HG03439 (cell line): Measurements from ENCODE around the gene DKK2.

Experiments
- ATAC-seq: cut with Tn5 transposase; IDR thresholded peaks from one replicate; pipeline ENCODE4 v1.9.1; 2021; ENCODE audit warnings: mild to moderate bottlenecking, moderate library complexity; ENCODE audit not compliant: unreplicated experiment

Gene DKK2

DNA sequence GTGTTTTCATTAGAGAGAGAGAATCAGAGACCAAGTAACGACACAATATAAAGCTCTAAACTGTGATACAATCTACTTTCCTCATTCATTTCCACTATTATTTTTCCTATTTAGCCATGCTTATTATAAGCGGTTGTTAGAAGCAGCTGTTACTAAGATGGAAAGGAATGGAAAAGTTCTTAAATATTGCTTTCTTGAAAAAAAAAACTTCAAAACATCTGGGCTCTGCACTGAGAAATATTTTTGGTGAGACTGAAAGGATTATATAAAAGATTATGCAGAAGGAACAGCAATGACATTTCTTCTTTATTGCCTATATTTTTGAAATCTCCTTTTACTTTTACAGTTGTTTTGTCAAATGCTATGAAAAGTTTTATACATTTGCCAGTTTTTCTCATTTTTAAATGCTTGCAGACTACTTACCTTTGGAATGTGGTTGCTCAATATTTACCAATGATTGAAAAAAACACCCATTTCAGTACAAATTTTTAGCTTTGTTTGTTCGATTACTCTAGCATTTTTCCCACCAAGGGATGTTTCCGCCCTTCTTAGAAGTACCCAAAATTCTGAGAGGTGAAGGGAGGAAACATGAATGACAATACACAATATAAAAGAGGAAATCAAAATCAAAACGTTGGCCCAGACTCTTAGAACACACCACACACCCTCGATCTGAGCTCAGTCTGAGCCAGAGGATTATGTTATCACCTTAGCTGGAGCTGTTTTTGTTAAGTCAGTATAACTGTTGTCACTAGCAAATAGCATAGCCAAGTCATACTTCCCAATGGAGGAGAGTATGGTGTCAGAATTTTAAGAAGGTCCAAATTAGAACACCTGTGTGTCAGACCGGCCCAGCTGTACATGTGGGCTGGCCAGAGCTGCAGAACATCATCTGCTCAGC lies 18.4 kb downstream of the DKK2 start:
- no peak for ATAC-seq

DNA sequence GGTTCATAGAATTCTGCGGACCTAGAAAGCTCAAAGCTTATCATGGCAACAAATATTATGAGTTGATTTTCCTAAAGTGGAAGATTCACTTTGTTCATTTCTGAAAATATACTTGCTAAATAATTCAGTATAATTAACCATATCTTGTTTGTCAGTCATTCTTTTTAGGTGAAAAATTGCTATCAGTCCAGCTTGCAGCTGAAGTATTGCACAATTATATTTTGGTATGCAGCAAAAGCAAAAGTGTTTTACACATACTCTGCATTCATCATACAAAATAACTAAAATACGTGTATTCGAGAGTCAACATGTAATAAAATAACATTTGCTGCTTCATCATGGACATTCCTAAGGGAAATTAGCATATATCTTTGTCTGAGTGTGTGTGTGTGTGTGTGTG lies 24.8 kb downstream of the DKK2 start:
- no peak for ATAC-seq

GRCh38 chr4:107009196-107009968 lies 26.7 kb downstream of the DKK2 start:
- no peak for ATAC-seq

DNA sequence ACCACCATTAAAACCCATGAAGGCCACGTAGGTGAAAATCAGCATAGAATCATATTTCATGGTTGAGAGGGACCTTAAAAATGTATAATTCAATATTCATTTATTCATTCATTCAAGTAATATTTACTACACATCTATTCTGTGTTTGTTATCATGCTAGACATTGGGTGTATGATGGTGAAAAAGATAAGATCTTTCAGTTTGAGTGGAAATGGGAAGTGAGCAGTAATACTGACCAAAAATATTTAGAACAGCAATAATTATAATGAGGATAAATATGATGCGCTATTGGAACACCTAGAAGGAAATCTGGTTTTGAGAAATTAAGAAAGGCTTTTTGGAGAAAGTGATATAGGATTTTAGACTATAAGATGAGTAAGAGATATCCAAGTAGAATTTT lies 28.0 kb downstream of the DKK2 start:
- ATAC-seq, result no peak

GRCh38 chr4:107006218-107006617 lies 29.9 kb downstream of the DKK2 start:
- ATAC-seq, result no peak

DNA sequence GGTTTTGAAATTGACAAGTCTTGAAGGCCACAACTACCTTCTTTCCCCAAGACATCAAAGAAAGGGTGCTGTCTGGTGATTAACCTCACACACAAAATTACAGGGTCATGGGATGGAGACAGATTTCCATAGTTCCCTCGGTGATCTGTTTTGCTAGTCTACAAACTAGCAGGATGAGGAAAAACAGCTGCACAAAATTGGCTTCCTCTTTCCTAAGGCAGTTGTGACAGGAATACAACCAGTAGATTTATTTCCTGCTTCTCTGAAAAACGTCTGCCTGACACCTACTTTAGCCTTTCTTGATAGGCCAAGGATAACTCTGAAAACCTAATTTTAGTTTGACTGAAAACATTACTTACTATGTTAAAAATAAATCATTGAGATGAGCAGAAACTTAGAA lies 39.6 kb downstream of the DKK2 start:
- no peak for ATAC-seq

DNA sequence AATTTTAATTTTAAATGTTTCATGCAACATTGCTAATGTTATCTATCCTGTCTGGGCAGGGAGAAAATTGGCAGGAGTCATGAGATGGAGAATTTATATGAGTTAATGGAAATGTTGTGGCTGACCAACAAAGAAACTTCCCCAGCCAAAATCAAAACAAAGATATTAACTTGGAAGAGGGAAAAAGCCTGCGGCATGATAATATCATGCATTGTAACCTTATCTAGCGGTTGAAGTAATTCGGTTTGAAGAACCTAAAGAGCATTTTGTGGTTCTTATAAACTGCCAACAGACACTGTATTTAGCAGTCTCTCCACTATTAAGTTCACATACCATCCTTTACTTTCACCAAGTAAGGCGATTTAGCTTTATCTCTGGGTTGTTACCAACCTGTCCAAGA lies 42.3 kb downstream of the DKK2 start:
- ATAC-seq, result no peak

DNA sequence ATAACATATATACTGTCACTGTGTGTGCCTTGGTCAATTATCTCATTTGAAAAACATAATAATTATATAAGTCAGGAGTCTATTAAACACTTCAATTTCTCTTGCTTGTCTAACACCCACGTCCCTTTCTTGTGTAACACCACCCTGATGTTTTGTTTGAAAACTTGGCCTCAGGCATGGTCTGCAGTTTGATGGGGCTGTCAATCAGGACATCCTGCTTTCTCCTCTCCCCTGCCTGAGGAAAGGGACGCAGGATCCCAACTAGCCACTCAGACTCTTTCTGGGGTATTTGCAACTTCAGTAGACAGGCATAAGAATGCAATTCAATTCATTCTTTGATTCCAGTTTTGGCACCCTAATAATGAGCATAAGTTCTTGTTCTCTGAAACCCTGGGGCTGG lies 48.8 kb downstream of the DKK2 start:
- ATAC-seq, result no peak

DNA sequence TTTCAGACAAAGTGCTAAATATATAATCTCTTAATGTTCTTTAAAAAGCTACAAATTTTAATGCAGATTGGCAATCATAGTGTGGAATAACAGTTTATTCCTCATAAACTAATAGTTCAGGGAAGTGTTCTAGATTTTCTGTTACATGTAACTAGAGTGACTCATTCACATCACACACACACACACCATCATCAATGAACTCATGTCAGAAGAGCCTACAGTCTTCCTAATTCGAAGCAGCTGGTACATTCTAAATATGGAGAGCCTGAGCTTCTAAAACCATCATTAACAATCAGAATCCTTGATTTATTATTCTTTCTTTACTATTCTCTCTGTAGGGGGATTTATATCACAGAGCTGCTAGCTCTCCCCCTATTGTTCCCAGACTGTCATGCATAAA lies 49.6 kb downstream of the DKK2 start:
- no peak for ATAC-seq

DNA sequence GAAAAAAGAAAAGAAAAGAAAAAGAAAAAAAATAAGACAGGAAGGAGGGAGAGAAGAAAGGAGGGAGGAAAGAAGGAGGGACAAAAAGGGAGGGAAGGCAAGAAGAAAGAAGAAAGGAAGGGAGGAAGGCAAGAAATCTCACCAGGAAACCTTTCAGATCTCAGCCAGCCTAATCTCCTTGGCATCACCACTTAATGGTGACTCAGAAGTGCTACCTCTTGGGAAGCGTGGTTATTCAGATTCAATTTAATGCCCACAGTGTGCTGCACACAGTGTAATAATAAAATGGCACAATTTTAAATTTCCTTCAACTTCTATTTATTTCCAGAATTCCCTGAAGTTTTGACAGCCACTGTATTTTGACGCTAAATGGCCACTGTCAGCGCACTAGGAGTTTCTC lies 50.3 kb downstream of the DKK2 start:
- ATAC-seq, result no peak

GRCh38 chr4:106982711-106983211 lies 53.4 kb downstream of the DKK2 start:
- ATAC-seq, result no peak

- ATAC-seq, result no peak
Observed at GRCh38 chr4:106981431-106981830, 54.7 kb downstream of the DKK2 start.

DNA sequence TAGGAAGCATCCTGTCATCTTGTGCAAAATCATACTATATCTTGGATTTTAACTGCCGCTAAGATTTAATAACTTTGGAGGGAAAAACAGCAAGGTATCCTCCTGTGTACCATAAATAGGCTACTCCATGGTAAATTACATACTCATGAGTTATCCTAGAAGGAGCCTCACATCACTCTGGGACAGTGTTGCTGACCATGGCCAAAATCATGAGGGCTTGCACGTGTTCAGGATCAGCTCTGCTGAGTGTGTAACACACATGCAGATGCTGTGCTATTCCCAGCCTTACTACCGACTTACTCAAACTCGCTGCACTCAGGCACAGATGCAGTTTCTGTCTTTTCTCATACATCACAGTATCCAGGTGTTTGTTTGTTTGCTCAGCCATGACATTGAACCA lies 56.6 kb downstream of the DKK2 start:
- no peak for ATAC-seq

GRCh38 chr4:106978046-106978774 lies 57.9 kb downstream of the DKK2 start:
- no peak for ATAC-seq

DNA sequence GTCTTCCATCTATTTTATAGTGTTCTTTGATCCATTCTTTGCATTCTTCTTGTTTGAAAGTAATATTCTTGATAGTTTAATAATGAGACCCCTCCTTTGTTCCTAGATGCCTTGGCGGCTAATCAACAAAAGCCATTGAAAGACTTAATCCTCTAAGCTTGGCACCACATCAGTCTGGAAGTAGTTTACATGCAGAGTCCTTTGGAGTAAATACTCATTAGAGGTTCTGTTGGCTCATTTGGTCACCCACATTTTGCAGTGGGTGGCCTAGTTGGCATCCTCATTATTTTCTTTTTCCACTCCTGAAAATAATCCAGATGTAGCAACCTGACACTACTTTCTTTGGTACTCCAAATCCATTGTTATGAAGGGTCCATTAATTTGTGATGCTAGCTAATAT lies 64.5 kb downstream of the DKK2 start:
- ATAC-seq, result no peak

DNA sequence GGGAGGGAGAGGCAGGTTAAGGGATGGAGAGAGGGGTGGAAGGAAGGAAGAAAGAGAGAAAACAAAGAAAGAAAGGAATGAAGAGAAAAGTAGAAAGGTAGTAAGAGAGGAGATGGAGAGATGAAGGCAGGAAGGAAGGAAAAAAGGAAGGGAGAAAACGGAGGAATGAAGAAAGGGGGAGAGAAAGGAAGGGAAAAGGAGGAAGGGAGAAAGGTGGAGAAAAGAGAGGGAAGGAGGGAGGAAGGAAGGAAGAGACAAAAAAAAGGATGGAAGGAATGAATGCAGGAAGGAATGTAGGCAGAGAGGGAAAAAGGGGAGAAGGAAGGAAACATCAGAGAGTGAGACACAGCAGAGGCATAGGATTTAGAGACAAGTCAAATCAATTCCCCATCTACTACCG lies 68.2 kb downstream of the DKK2 start:
- ATAC-seq, result no peak

DNA sequence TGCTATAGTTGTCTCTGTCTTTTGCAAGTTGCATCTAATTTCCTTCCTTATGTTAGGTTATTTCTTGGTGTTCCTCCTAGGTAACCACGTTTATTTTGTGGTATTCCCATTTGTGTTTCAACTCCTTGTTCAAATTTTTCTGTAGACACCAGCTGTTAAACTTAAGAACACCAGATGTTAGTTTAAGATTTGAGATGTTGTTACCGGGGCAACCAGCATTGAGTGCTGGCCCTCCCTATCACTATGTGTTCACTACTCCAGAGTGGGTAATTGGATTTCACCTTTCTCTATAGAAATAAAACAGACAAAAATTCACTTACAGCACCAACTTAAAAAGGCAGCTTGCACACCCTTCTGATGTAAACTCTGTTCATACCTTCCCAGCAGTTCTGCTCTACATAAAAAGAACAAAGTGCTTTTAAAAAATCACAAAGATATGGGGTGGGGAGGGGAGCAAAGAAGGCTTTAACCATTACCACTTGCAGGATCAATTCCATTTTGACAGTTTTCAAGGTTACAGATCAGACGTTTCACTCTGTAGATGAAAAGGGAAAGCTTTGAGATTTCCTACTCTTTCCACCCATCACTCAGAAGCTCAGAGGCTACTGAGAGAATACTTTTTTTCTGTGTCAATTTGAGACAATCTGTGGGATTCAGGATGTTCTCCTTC lies 82.9 kb downstream of the DKK2 start:
- ATAC-seq, result no peak

DNA sequence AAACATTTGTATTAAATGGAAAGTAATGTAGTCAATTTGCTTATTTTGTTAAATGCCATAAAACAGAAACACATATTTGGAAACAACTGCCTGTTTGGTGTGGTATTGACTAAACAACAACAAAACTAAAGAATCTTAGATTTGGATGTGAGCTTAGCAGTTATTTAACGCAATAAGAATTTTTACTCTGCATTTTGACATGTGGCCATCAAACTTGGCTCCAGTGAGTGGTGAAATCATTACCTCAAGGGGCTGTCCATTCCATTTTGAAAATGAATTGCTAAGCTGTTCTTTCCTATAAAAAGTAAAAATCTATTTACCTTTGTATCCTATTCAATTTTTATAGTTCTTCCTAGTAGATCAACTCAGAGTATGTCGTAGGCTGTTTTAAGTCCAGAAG lies 84.2 kb downstream of the DKK2 start:
- ATAC-seq, result no peak

GRCh38 chr4:106941841-106942240 lies 94.3 kb downstream of the DKK2 start:
- no peak for ATAC-seq

DNA sequence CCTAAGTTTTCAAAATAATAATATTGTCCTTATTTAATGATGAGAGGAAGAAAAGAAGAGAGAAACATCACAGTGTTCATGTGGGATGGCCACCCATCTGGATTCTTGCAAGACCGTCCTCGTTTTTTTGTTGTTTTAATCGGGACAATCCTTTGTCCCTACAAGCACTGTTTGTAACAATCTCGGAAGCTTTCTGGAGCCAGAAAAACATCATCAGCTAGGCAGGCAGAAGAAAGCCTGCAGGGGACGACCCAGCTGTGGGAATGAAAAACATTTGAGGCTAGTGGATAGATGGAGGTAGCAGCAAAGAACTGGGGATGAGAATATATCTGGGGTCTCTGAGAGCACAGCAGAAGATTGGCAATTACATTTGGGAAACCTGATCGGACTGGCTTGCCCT lies 105.6 kb downstream of the DKK2 start:
- ATAC-seq, result no peak

DNA sequence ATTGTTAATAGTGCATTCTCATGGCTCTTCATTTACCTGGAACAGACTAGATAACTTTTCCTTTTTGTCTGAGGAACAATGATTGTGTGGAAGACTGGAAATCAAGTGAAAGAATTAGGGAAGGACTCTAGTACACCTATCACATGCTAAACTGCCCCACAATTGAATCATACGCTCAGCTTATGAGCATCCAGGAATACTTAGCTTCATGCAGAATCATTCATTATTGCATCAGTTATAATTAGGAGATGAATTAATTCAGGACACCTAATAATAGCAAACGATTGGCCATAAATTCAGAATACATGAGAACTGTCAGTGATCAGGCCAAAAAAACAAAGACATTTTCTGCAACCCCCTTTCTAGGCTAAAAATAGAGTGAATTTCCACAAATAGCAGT lies 106.9 kb downstream of the DKK2 start:
- no peak for ATAC-seq
